HFFc6 (cell line): ENCODE data around the gene ALG13. TPM values are rescaled to one million over a fixed set of nuclear protein-coding genes. Genes with fewer than 3 reads are reported as not detected.
"Not testable (repeated sequence)": the region's sequence is repeated elsewhere in the genome, so short reads cannot be mapped to it uniquely, and the experiment has no call there.

Experiments
- DNase-seq: peaks from one replicate; pipeline ENCODE4 v3.0.0-alpha.2; 2018
- H3K27ac Mint-ChIP-seq: 2 replicates; pipeline ENCODE4 v1.8.0; 2020; ENCODE audit warnings: mild to moderate bottlenecking, mixed read lengths
- H3K27me3 Mint-ChIP-seq: 2 replicates; pipeline ENCODE4 v1.8.0; 2021; ENCODE audit warnings: mild to moderate bottlenecking, moderate library complexity, mixed read lengths; ENCODE audit not compliant: insufficient read depth
- H3K36me3 Mint-ChIP-seq: 2 replicates; pipeline ENCODE4 v1.8.0; 2021; ENCODE audit warnings: low read depth, mixed read lengths
- H3K4me1 Mint-ChIP-seq: 2 replicates; pipeline ENCODE4 v1.8.0; 2020; ENCODE audit warnings: low read depth, mixed read lengths
- H3K4me3 Mint-ChIP-seq: 2 replicates; pipeline ENCODE4 v1.8.0; 2020; ENCODE audit warnings: mild to moderate bottlenecking, moderate library complexity, mixed read lengths
- H3K9me3 Mint-ChIP-seq: 2 replicates; pipeline ENCODE4 v1.8.0; 2020; ENCODE audit warnings: mild to moderate bottlenecking, mixed read lengths
- CTCF ChIP-seq: fragments of 200-600 bp; sonication (generic); IDR thresholded peaks from 2 replicates; pipeline ENCODE4 v1.5.0; 2021; ENCODE audit warnings: antibody characterized with exemption, mild to moderate bottlenecking
- total RNA-seq, 6 experiments: library from RNA; stranded (reverse); fragmentation: NEBNext Ultra II Directional; extraction: Animal tissue kit (Norgen Biotek cat#: 25700); gene quantifications; 2 replicates in 1 of 6; 3 replicates in 5 of 6; pipeline ENCODE4 v1.2.3, GENCODE V29; 2021

The ALG13 gene
- total RNA-seq, 6 experiments from 2014 or later = 21.7 to 30.2 (median 26.5) TPM

- H3K27me3 Mint-ChIP-seq = no peaks in the 10 kb centered on the region
- no peaks in the 10 kb centered on the region for H3K36me3 Mint-ChIP-seq
- H3K4me3 Mint-ChIP-seq = no peak overlapping the region
- H3K9me3 Mint-ChIP-seq = no peaks in the 10 kb centered on the region
- TF ChIP-seq CTCF = no peak
- no peak for DNase-seq
- H3K27ac Mint-ChIP-seq = no peak overlapping the region
- no peaks in the 10 kb centered on the region for H3K4me1 Mint-ChIP-seq
Observed at GRCh38 chrX:111759686-111760085, 78.7 kb downstream of the ALG13 start.

- Mint-ChIP-seq H3K36me3 (no peaks in the 10 kb centered on the region), H3K9me3 (no peaks in the 10 kb centered on the region), H3K27me3 (no peaks in the 10 kb centered on the region), H3K27ac (no peak overlapping the region), H3K4me3 (no peak overlapping the region), H3K4me1 (no peaks in the 10 kb centered on the region)
- DNase-seq = no peak
- no peak for TF ChIP-seq CTCF
Observed at GRCh38 chrX:111761578-111762135, 80.7 kb downstream of the ALG13 start.

- no peak for TF ChIP-seq CTCF
- Mint-ChIP-seq H3K36me3 (no peaks in the 10 kb centered on the region), H3K9me3 (no peaks in the 10 kb centered on the region), H3K4me3 (no peak overlapping the region), H3K27ac (no peak overlapping the region), H3K4me1 (no peaks in the 10 kb centered on the region), H3K27me3 (no peaks in the 10 kb centered on the region; the same call in 1 of the 2 replicates)
- DNase-seq = no peak
Observed at GRCh38 chrX:111778591-111778990, 97.6 kb downstream of the ALG13 start.

GRCh38 chrX:111779582-111779981, 98.6 kb downstream of the ALG13 start:
- TF ChIP-seq CTCF = no peak
- H3K36me3 Mint-ChIP-seq = no peaks in the 10 kb centered on the region
- DNase-seq = no peak
- H3K27ac Mint-ChIP-seq = no peak overlapping the region
- H3K4me1 Mint-ChIP-seq = no peaks in the 10 kb centered on the region
- H3K9me3 Mint-ChIP-seq = no peaks in the 10 kb centered on the region
- H3K4me3 Mint-ChIP-seq = no peak overlapping the region
- no peaks in the 10 kb centered on the region; the same call in 1 of the 2 replicates for H3K27me3 Mint-ChIP-seq

- no peaks in the 10 kb centered on the region for H3K4me1 Mint-ChIP-seq
- no peak overlapping the region for H3K27ac Mint-ChIP-seq
- no peak for DNase-seq
- H3K36me3 Mint-ChIP-seq = no peaks in the 10 kb centered on the region
- no peak for TF ChIP-seq CTCF
- H3K4me3 Mint-ChIP-seq = no peak overlapping the region
- H3K9me3 Mint-ChIP-seq = no peaks in the 10 kb centered on the region; the same call in none of the 2 replicates
- no peaks in the 10 kb centered on the region for H3K27me3 Mint-ChIP-seq
Observed at GRCh38 chrX:111784667-111785066, 103.7 kb downstream of the ALG13 start.

GRCh38 chrX:111790054-111790453, 109.1 kb downstream of the ALG13 start:
- H3K4me1 Mint-ChIP-seq = not testable (repeated sequence)

More at GRCh38 chrX:111790054-111790453, 109.1 kb downstream of the ALG13 start:
- H3K9me3 Mint-ChIP-seq, DNase-seq, H3K36me3 Mint-ChIP-seq, H3K27ac Mint-ChIP-seq, H3K27me3 Mint-ChIP-seq, H3K4me3 Mint-ChIP-seq: not testable (repeated sequence)

Other genes starting within 250 kb of the ALG13 start
- not detected for gene SERTM2, start 169.5 kb upstream of the ALG13 start, total RNA-seq
- gene TRPC5OS, start 195.0 kb downstream of the ALG13 start, total RNA-seq = not detected